Fibroblast of mammary gland (primary cell): ENCODE measurements around the gene ITGA1.

Experiments
- DNase-seq: peaks from one replicate; pipeline ENCODE4 v3.0.0-alpha.2; 2010; ENCODE audit warnings: low read depth
- H3K4me3 ChIP-seq: 2 replicates; pipeline ENCODE4 v1.5.1; 2011; ENCODE audit warnings: low read depth, mild to moderate bottlenecking, low read length, moderate library complexity; ENCODE audit not compliant: control insufficient read depth
- CTCF ChIP-seq: conservative IDR thresholded peaks from 2 replicates; pipeline ENCODE4 v1.5.1; 2011; ENCODE audit warnings: low read depth, low read length, inconsistent platforms; ENCODE audit not compliant: control insufficient read depth, insufficient read depth

The ITGA1 gene

GRCh38 chr5:52804387-52804791, 16.7 kb downstream of the ITGA1 start:
- H3K4me3 ChIP-seq: no peak overlapping the region
- no peak for DNase-seq
- TF ChIP-seq CTCF: no peak

- no peak overlapping the region for H3K4me3 ChIP-seq
- DNase-seq: no peak
- TF ChIP-seq CTCF: no peak
Observed at GRCh38 chr5:52804981-52805380, 17.3 kb downstream of the ITGA1 start.

GRCh38 chr5:52805615-52806014, 17.9 kb downstream of the ITGA1 start:
- no peak for DNase-seq
- H3K4me3 ChIP-seq: no peak overlapping the region
- no peak for TF ChIP-seq CTCF

GRCh38 chr5:52807037-52807436, 19.3 kb downstream of the ITGA1 start:
- no peak for DNase-seq
- no peak for TF ChIP-seq CTCF
- H3K4me3 ChIP-seq: no peak overlapping the region

GRCh38 chr5:52807723-52808122, 20.0 kb downstream of the ITGA1 start:
- no peak overlapping the region for H3K4me3 ChIP-seq
- no peak for DNase-seq
- TF ChIP-seq CTCF: no peak

GRCh38 chr5:52808316-52808901, 20.7 kb downstream of the ITGA1 start:
- H3K4me3 ChIP-seq: no peak overlapping the region
- no peak for DNase-seq
- no peak for TF ChIP-seq CTCF

GRCh38 chr5:52809884-52810283, 22.2 kb downstream of the ITGA1 start:
- TF ChIP-seq CTCF: no peak
- no peak overlapping the region for H3K4me3 ChIP-seq
- DNase-seq: peak; percentile 55
